PC-9 (cell line): Measurements from ENCODE around the gene EDARADD. TPM values are rescaled to one million over a fixed set of nuclear protein-coding genes. Genes with fewer than 3 reads are reported as not detected.

ENCODE experiments used
- BruUV-seq: library from RNA; stranded (reverse); fragments of 400-500 nt; replicated peaks from 2 replicates; lab custom pipeline; 2021; lab: Mats Ljungman, UMichigan
- CTCF ChIA-PET: fragments of 300-600 bp; sonication (Branson Sonifier 250); formaldehyde crosslinking; loops from one replicate; lab custom pipeline; 2022; ENCODE audit warnings: antibody characterized with exemption; lab: Charles Lee
- POLR2A ChIA-PET: fragments of 300-600 bp; sonication (Branson Sonifier 250); formaldehyde crosslinking; loops from one replicate; lab custom pipeline; 2022; ENCODE audit warnings: antibody characterized with exemption; ENCODE audit not compliant: unreplicated experiment; lab: Charles Lee
- DNase-seq, 2 experiments: peaks; one replicate each; pipeline versions ENCODE4 v3.0.0 to v3.0.0-alpha.2; 2015 to 2022; ENCODE audit warnings: mixed read lengths in 1 of 2
- H2AFZ ChIP-seq: fragments of 200-600 bp; sonication (generic); 2 replicates; pipeline ENCODE4 v1.8.1; 2017; ENCODE audit warnings: antibody characterized with exemption
- H3F3A ChIP-seq: fragments of 200-600 bp; sonication (generic); 2 replicates; pipeline ENCODE4 v1.8.1; 2017; ENCODE audit warnings: antibody characterized with exemption, mild to moderate bottlenecking, low read depth; ENCODE audit not compliant: insufficient read depth
- H3K27ac ChIP-seq: fragments of 200-600 bp; sonication (generic); 2 replicates; pipeline ENCODE4 v1.6.1; 2016; ENCODE audit warnings: mixed run types
- H3K27me3 ChIP-seq: fragments of 200-600 bp; sonication (generic); 2 replicates; pipeline ENCODE4 v1.6.1; 2016; ENCODE audit warnings: low read depth, mixed run types; ENCODE audit not compliant: insufficient read depth
- H3K36me3 ChIP-seq: fragments of 200-600 bp; sonication (generic); 2 replicates; pipeline ENCODE4 v1.6.1; 2016; ENCODE audit warnings: low read depth, mixed run types
- H3K4me1 ChIP-seq: fragments of 200-600 bp; sonication (generic); replicated peaks from 2 replicates; pipeline ENCODE4 v1.6.1; 2016; ENCODE audit warnings: mixed run types; ENCODE audit not compliant: insufficient read depth
- H3K4me2 ChIP-seq: fragments of 200-600 bp; sonication (generic); 2 replicates; pipeline ENCODE4 v1.6.1; 2017; ENCODE audit warnings: mixed run types
- H3K4me3 ChIP-seq: fragments of 200-600 bp; sonication (generic); 2 replicates; pipeline ENCODE4 v1.6.1; 2016; ENCODE audit warnings: mixed run types
- H3K79me2 ChIP-seq: fragments of 200-600 bp; sonication (generic); 2 replicates; pipeline ENCODE4 v1.6.1; 2017; ENCODE audit warnings: low read depth, mixed run types
- H3K9me2 ChIP-seq: fragments of 200-600 bp; sonication (generic); 2 replicates; pipeline ENCODE4 v1.8.1; 2017; ENCODE audit warnings: mild to moderate bottlenecking; ENCODE audit not compliant: insufficient read depth
- H3K9me3 ChIP-seq: fragments of 200-600 bp; sonication (generic); 2 replicates; pipeline ENCODE4 v1.8.1; 2016; ENCODE audit warnings: low read depth; ENCODE audit not compliant: insufficient read depth
- H4K20me1 ChIP-seq: fragments of 200-600 bp; sonication (generic); 2 replicates; pipeline ENCODE4 v1.8.1; 2017; ENCODE audit not compliant: insufficient read depth
- CTCF ChIP-seq: fragments of 200-600 bp; sonication (generic); conservative IDR thresholded peaks from 2 replicates; pipeline ENCODE4 v1.6.1; 2017; ENCODE audit warnings: mixed run types, antibody characterized with exemption, mild to moderate bottlenecking, moderate library complexity
- EZH2 ChIP-seq: fragments of 200-600 bp; sonication (generic); IDR thresholded peaks from 2 replicates; pipeline ENCODE4 v1.8.0; 2017; ENCODE audit warnings: antibody characterized with exemption, low read depth
- intact Hi-C: fragments of 100-400 bp; cut with micrococcal nuclease; formaldehyde crosslinking; loops from one replicate; pipeline ENCODE4 v1.10.0; 2022; ENCODE audit not compliant: unreplicated experiment
- total RNA-seq: library from RNA; stranded (reverse); gene quantifications from 2 replicates; pipeline ENCODE4 v1.2.3, GENCODE V29; 2021

The EDARADD gene
- total RNA-seq, 1 experiment from 2014 or later = not detected

GRCh38 chr1:236518322-236518721 is 124.2 kb downstream of the EDARADD start:
- POLR2A ChIA-PET = no interaction called here
- Histone ChIP-seq H3K27ac (peak overlapping the region; percentile 93), H4K20me1 (no peaks in the 10 kb centered on the region), H3K4me2 (peak overlapping the region; percentile 81), H3F3A (peaks cover 52% of the 10 kb centered on the region), H3K9me2 (no peaks in the 10 kb centered on the region), H3K4me3 (no peak overlapping the region), H3K9me3 (no peaks in the 10 kb centered on the region), H3K4me1 (peaks cover 61% of the 10 kb centered on the region), H3K27me3 (no peaks in the 10 kb centered on the region), H3K36me3 (no peaks in the 10 kb centered on the region), H3K79me2 (no peaks in the 10 kb centered on the region), H2AFZ (no peak overlapping the region)
- CTCF ChIA-PET = no interaction called here
- intact Hi-C loops = no loop called here
- no TSS peak for BruUV-seq
- TF ChIP-seq EZH2 (no peak), CTCF (no peak)
- peak in 1 of 2 experiments; percentile 53 for DNase-seq

GRCh38 chr1:236520445-236521005 is 126.4 kb downstream of the EDARADD start:
- CTCF ChIA-PET = no interaction called here
- intact Hi-C loops = no loop called here
- no TSS peak for BruUV-seq

GRCh38 chr1:236522937-236523703 is 129.0 kb downstream of the EDARADD start:
- intact Hi-C loops = no loop called here
- BruUV-seq = no TSS peak
- H3K4me3 ChIP-seq = peak overlapping the region; percentile 77
- H3K27ac ChIP-seq = peak overlapping the region; percentile 83
- peak overlapping the region; percentile 77 for H2AFZ ChIP-seq
- DNase-seq = no peak
- no peak for TF ChIP-seq CTCF
- no peak for TF ChIP-seq EZH2
- no peaks in the 10 kb centered on the region for H3K27me3 ChIP-seq
- ChIA-PET CTCF (interaction anchor here (0.6 kb wide), 1 partner anchor 33 kb away, joined by 7 read pairs; no protein-coding TSS in a partner anchor), POLR2A (no interaction called here)
- H3K79me2 ChIP-seq = peaks cover 39% of the 10 kb centered on the region
- peaks cover 42% of the 10 kb centered on the region for H3K4me1 ChIP-seq
- no peaks in the 10 kb centered on the region for H3K9me2 ChIP-seq
- peak overlapping the region; percentile 89 for H3K4me2 ChIP-seq
- H4K20me1 ChIP-seq = no peaks in the 10 kb centered on the region
- H3F3A ChIP-seq = peaks cover 15% of the 10 kb centered on the region; the same call in 1 of the 2 replicates
- H3K36me3 ChIP-seq = peaks cover 16% of the 10 kb centered on the region
- H3K9me3 ChIP-seq = no peaks in the 10 kb centered on the region

More at GRCh38 chr1:236520445-236521005, 126.4 kb downstream of the EDARADD start:
- no peak for TF ChIP-seq EZH2
- TF ChIP-seq CTCF = no peak
- H4K20me1 ChIP-seq = no peaks in the 10 kb centered on the region
- H3F3A ChIP-seq = peaks cover 41% of the 10 kb centered on the region
- H2AFZ ChIP-seq = no peak overlapping the region
- no peaks in the 10 kb centered on the region for H3K36me3 ChIP-seq
- peaks cover 17% of the 10 kb centered on the region for H3K79me2 ChIP-seq
- H3K4me1 ChIP-seq = peaks cover 54% of the 10 kb centered on the region
- H3K27me3 ChIP-seq = no peaks in the 10 kb centered on the region
- H3K9me3 ChIP-seq = no peaks in the 10 kb centered on the region
- POLR2A ChIA-PET = no interaction called here
- H3K4me3 ChIP-seq = no peak overlapping the region
- no peak overlapping the region for H3K4me2 ChIP-seq
- DNase-seq = no peak
- H3K27ac ChIP-seq = no peak overlapping the region
- H3K9me2 ChIP-seq = no peaks in the 10 kb centered on the region
